Stimulated activated CD8-positive, alpha-beta memory T cell treated with anti-CD3 and anti-CD28 coated beads, Interleukin-12 subunit alpha, Interleukin-12 subunit beta, amount 100 ng/mL, for 24 hours (primary cell): ENCODE measurements around the gene TBX1.

Source experiments
- DNase-seq: peaks from one replicate; pipeline ENCODE4 v3.0.0-alpha.2; 2020; ENCODE audit errors: extremely low read depth

The TBX1 gene

GRCh38 chr22:19753090-19753842, 7.3 kb upstream of the TBX1 start:
- no peak for DNase-seq

GRCh38 chr22:19753996-19754700, 6.4 kb upstream of the TBX1 start:
- DNase-seq = no peak

DNA sequence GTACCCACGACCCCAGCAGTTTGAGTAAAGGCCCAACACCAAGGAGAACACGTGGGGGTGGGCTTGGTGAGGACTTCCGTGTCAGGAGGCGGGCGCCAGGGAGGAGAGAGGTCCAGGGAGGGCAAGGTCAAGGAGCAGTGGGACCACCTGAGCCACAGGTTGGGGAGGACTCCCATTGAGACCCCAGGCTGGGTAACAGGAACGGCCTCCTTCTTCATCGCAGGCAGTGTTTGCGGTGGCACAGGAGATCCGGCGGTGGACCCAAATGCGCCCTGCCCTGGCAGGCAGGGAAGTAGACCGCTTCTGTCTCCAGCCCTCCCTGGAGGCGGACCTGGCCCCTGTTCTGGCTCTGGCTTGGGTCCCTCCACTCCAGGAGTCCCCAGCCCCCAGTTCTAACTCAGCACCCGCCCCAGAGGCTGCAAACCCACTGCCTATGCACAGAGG, 5.9 kb upstream of the TBX1 start:
- DNase-seq = no peak

GRCh38 chr22:19755145-19755710, 5.3 kb upstream of the TBX1 start:
- no peak for DNase-seq

DNA sequence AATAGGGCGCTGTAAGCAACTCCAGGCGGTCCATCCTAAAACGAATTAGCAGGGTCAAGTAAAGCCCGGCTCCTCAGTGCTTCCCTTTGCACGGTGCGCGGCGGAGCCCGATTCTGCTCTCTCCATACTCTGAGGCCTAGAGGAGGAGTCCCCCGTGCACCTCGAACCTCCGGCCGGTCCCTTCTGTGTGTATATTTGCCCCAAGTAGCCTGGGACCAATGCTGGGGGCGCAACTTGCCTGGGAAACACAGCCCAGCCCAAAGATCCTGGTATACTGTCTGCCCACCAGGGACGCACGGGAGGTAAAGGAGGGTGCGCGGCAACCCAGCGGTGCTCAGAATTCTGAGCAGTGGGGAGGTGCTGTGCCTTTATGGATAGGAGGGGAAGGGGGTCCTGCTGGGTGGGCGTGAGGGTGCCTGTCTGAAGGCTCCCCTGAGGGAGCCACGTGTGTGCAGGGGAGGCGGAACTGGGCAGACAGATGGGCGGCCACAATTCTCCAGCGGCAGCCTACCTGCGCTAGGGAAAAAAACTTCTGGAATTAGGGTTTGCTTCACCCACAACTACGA, 4.8 kb upstream of the TBX1 start:
- no peak for DNase-seq

DNA sequence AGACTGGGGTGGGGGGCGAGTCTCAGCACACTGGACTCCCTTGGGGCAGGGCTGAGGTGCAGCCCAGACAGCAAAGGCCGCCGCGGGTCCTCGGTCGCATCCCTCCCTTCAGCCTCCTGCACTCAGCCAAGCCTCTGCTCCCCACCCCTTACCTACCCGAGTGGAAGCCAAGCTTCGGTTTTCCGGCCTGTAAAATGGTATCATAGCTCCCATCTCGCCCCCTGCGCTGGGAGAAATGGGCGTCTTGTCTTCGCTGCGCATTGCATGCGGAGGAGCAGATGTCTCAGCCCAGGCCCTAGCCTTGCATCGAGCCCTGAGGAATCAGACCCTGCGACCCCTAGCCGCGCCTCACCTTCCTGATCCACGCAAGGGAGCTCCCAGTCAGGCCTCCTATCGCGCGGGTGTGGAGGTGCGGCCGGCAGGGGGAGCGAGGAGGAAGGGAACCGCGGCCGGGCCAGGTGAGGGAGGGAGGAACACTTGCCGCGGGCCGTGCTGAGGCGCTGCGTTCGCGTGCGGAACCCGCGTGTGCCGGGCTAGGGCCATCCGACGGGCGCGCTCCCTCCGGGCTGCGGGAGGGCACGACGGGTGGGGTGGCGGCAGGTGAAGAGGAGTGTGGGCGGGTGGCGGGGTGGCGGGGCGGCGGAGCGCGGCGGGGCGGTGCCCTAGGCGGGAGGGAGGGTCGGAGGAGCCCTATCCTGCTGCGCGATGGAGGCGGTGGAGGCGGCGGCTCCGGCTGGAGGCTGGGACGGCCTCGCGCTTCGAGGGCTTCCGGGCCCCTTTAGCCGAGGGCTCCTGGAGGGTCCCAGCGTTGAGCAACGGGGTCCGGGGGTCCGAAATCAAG, 4.1 kb upstream of the TBX1 start:
- peak; percentile 14 for DNase-seq

GRCh38 chr22:19757140-19757984, 3.2 kb upstream of the TBX1 start:
- no peak for DNase-seq

DNA sequence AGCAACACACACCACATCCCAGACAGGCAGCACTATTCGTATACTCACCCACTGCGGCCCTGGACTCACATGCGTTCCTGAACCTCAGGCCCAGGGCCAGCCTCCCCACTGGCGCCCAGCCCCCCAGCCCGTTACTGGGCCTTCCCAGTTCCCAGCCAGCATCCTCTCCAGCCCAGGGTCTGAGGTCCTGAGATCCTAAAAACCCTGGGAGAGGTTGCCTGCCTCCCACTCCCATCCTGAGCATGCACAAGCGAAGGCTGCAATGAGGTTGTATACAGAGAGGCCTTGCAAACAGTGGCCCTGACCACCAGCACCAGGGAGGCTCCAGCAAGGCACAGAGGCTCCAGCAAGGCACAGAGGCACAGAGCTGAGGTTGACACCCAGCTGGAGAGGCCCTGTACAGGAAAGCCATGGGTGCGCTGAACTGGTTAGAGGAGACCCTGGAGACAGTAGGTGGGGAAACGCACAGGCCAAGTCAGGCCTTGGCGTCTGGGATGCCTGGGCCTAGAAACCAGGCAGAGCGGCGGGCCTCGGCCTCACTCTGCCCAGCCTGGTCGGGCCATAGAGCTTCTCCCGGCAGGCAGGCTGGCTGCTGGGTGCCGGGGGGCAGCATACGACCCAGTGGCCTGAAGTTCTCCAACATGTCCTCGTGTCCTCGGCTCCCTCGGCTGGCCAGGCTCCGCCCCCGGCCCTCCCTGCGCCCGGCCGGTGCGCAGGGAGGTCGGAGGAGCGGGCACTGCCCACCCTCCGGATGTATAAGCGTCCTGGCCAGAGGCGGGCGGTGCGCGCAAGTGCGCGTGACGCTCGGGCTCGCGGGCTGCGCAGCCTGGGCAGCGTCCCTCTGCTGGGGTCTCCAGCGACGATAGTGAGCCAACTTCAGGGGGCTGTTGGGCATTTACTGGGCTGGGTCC, 2.3 kb upstream of the TBX1 start:
- DNase-seq = no peak

- no peak for DNase-seq
Measured at GRCh38 chr22:19758896-19759426, 1.6 kb upstream of the TBX1 start.

GRCh38 chr22:19759427-19760057, 1.0 kb upstream of the TBX1 start:
- DNase-seq = no peak

DNA sequence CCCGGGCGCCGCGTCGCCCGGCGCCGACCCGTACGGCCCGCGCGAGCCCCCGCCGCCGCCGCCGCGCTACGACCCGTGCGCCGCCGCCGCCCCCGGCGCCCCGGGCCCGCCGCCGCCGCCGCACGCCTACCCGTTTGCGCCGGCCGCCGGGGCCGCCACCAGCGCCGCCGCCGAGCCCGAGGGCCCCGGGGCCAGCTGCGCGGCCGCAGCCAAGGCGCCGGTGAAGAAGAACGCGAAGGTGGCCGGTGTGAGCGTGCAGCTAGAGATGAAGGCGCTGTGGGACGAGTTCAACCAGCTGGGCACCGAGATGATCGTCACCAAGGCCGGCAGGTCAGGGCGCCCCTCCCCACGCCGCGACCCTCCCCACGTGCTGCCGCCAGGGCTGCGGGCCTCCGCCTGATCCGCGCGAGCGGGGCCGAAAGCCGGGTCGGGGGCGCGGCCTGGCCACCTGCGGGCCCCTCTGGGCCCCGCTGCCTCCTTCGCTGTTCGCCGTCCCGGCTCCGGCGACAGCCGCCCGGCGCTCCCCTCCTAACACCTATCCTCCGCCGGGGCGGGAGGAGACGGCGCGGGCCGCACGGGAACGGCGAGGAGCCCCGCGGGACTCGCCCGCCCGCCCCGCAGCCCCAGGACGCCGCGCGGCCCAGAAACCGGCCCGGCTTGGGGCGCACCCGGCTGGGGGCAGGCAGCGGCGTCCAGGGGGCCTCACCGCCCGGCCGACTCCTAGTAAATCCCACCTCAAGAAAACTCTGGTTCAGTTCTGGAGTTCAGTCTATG, 560 bp downstream of the TBX1 start:
- no peak for DNase-seq

GRCh38 chr22:19761725-19762567, 1.4 kb downstream of the TBX1 start:
- no peak for DNase-seq

DNA sequence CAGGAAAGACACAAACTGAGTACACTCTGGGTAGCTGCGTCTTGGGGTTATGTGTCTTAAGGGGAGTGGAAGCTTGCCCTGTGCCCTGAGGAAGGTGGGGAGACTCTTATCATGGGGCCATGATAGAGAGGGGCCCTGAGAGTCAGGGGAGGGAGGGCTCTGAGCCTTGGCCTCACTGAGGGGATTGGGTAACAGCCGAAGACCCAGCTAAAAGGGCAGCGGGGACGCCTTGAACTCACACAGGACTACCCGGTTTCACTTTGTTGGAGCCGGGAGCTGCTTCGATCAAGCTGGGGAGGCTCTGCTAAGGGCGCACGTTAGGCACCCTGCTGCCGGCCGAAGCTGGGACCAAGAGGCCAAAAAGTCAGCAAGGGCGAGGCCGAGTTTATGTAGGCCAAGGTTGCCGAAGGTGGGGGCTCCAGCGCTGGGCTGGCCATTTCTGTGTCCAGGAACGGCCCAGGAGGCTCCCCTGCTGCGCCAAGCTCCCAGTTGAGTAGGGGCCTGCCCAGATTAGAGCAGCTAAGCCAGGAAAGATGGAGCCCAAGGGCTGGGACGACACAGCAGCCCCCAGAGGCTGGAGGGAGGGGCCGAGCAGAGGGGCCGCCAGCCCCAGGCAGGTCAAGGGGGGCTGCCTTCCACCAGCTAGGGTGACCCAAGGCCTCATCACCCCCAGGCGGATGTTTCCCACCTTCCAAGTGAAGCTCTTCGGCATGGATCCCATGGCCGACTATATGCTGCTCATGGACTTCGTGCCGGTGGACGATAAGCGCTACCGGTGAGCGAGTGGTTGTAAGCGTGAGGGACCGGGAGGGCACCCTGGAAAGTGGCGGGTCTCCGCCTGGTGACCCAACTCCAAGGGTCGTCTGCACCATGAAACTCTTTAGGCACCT, 2.2 kb downstream of the TBX1 start:
- no peak for DNase-seq

GRCh38 chr22:19763458-19764298, 3.1 kb downstream of the TBX1 start:
- DNase-seq = no peak

- DNase-seq = no peak
Measured at GRCh38 chr22:19764299-19764593, 3.7 kb downstream of the TBX1 start.
